Nephron (organoid): ENCODE results near the gene KIAA1671.

ENCODE experiments used
- H3K27ac Mint-ChIP-seq, 3 experiments: 2 replicates each; pipeline ENCODE4 v1.8.0; 2020; ENCODE audit warnings: mixed read lengths in 3 of 3, mild to moderate bottlenecking in 2 of 3, moderate library complexity in 1 of 3
- H3K27me3 Mint-ChIP-seq: 2 replicates; pipeline ENCODE4 v1.8.0; 2021; ENCODE audit warnings: low read depth, mild to moderate bottlenecking, moderate library complexity, mixed read lengths
- H3K36me3 Mint-ChIP-seq: 2 replicates; pipeline ENCODE4 v1.8.0; 2020; ENCODE audit warnings: low read depth, mixed read lengths
- H3K4me1 Mint-ChIP-seq: 2 replicates; pipeline ENCODE4 v1.8.0; 2020; ENCODE audit warnings: mixed read lengths
- H3K4me3 Mint-ChIP-seq, 3 experiments: 2 replicates each; pipeline ENCODE4 v1.8.0; 2020; ENCODE audit warnings: mild to moderate bottlenecking in 3 of 3, mixed read lengths in 3 of 3, moderate library complexity in 2 of 3
- H3K9me3 Mint-ChIP-seq: 2 replicates; pipeline ENCODE4 v1.8.0; 2020; ENCODE audit warnings: mixed read lengths
- CTCF ChIP-seq, 3 experiments: fragments of 200-600 bp; sonication (generic); IDR thresholded peaks; one replicate each; pipeline ENCODE4 v1.5.0; 2021; ENCODE audit warnings: antibody characterized with exemption in 3 of 3; ENCODE audit not compliant: unreplicated experiment in 3 of 3

The KIAA1671 gene

GRCh38 chr22:24965822-24966626, 13.5 kb downstream of the KIAA1671 start:
- Mint-ChIP-seq H3K4me3 (no peak overlapping the region), H3K36me3 (peaks cover 5% of the 10 kb centered on the region), H3K4me1 (peaks cover 7% of the 10 kb centered on the region), H3K9me3 (no peaks in the 10 kb centered on the region), H3K27me3 (peaks cover 3% of the 10 kb centered on the region), H3K27ac (peak overlapping the region in 2 of 3 experiments; percentile 56 to 91)
- no peak for TF ChIP-seq CTCF (IDR thresholded peaks at IDR 0.05; ENCODE audit: unreplicated experiment in 3 of 3)

- Mint-ChIP-seq H3K4me3 (no peak overlapping the region), H3K9me3 (no peaks in the 10 kb centered on the region), H3K4me1 (peaks cover 7% of the 10 kb centered on the region), H3K27me3 (peaks cover 3% of the 10 kb centered on the region), H3K27ac (no peak overlapping the region), H3K36me3 (no peaks in the 10 kb centered on the region)
- TF ChIP-seq CTCF (IDR thresholded peaks at IDR 0.05; ENCODE audit: unreplicated experiment in 3 of 3): no peak
These were observed 15.6 kb downstream of the KIAA1671 start for GRCh38 chr22:24968066-24968561.

- Mint-ChIP-seq H3K4me3 (no peak overlapping the region), H3K27ac (peak overlapping the region in 1 of 3 experiments; percentile 20), H3K27me3 (peaks cover 3% of the 10 kb centered on the region), H3K4me1 (peaks cover 7% of the 10 kb centered on the region), H3K9me3 (no peaks in the 10 kb centered on the region), H3K36me3 (no peaks in the 10 kb centered on the region)
- TF ChIP-seq CTCF (IDR thresholded peaks at IDR 0.05; ENCODE audit: unreplicated experiment in 3 of 3): no peak
These were observed 17.2 kb downstream of the KIAA1671 start for GRCh38 chr22:24969560-24970301.

GRCh38 chr22:24972369-24972768, 19.9 kb downstream of the KIAA1671 start:
- TF ChIP-seq CTCF (IDR thresholded peaks at IDR 0.05; ENCODE audit: unreplicated experiment in 3 of 3): no peak
- Mint-ChIP-seq H3K4me3 (no peak overlapping the region), H3K36me3 (no peaks in the 10 kb centered on the region), H3K27me3 (no peaks in the 10 kb centered on the region), H3K4me1 (peaks cover 24% of the 10 kb centered on the region), H3K9me3 (no peaks in the 10 kb centered on the region), H3K27ac (no peak overlapping the region)

GRCh38 chr22:24973872-24974271, 21.4 kb downstream of the KIAA1671 start:
- Mint-ChIP-seq H3K9me3 (no peaks in the 10 kb centered on the region), H3K27me3 (peaks cover 4% of the 10 kb centered on the region), H3K36me3 (no peaks in the 10 kb centered on the region), H3K27ac (no peak overlapping the region), H3K4me1 (peaks cover 36% of the 10 kb centered on the region), H3K4me3 (no peak overlapping the region)
- no peak for TF ChIP-seq CTCF (IDR thresholded peaks at IDR 0.05; ENCODE audit: unreplicated experiment in 3 of 3)
